LNCaP clone FGC (cell line): ENCODE results near the gene PGP.

ENCODE experiments used
- DNase-seq: peaks from one replicate; pipeline ENCODE4 v3.0.0-alpha.2; 2011; ENCODE audit warnings: low read depth
- H3K4me3 ChIP-seq: 2 replicates; pipeline ENCODE4 v1.5.1; 2011; ENCODE audit warnings: mild to moderate bottlenecking, low read depth, low read length, control low read depth
- TF ChIP-seq, protein P1 (sequence below): IDR thresholded peaks from 2 replicates; pipeline ENCODE4 v1.5.1; 2012; ENCODE audit warnings: mild to moderate bottlenecking; ENCODE audit not compliant: control insufficient read depth, insufficient read depth; ENCODE audit errors: extremely low read depth

PGP gene

DNA sequence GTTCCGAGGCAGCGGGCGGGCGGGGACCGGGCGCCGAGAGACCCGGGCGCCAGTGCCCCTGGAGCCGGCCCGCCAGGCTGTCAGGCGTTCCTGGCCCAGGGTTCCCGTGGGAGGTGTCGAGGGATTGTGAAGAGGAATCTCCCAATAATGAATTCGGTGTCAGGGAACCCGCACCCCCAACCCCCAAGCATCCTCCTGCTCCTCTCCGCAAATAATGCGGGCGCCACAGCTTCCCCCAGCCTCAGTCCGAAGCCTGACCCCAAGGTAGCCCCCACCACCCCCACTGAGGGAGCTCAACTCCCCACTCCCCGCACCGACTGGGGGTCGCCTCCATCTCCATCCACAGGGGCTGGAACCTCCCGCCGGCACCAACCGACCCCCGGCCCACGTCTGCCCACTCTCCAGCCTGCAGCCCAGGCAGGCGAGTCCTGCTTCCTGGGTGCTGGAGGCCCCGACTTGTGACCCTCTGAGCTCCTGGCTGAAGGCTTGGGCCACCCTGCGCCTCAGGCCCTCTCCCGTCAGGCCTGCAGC lies 17.6 kb downstream of the PGP start:
- DNase-seq: no peak
- TF ChIP-seq, protein P1, sequence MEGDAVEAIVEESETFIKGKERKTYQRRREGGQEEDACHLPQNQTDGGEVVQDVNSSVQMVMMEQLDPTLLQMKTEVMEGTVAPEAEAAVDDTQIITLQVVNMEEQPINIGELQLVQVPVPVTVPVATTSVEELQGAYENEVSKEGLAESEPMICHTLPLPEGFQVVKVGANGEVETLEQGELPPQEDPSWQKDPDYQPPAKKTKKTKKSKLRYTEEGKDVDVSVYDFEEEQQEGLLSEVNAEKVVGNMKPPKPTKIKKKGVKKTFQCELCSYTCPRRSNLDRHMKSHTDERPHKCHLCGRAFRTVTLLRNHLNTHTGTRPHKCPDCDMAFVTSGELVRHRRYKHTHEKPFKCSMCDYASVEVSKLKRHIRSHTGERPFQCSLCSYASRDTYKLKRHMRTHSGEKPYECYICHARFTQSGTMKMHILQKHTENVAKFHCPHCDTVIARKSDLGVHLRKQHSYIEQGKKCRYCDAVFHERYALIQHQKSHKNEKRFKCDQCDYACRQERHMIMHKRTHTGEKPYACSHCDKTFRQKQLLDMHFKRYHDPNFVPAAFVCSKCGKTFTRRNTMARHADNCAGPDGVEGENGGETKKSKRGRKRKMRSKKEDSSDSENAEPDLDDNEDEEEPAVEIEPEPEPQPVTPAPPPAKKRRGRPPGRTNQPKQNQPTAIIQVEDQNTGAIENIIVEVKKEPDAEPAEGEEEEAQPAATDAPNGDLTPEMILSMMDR: no peak
- H3K4me3 ChIP-seq: no peak overlapping the region

DNA sequence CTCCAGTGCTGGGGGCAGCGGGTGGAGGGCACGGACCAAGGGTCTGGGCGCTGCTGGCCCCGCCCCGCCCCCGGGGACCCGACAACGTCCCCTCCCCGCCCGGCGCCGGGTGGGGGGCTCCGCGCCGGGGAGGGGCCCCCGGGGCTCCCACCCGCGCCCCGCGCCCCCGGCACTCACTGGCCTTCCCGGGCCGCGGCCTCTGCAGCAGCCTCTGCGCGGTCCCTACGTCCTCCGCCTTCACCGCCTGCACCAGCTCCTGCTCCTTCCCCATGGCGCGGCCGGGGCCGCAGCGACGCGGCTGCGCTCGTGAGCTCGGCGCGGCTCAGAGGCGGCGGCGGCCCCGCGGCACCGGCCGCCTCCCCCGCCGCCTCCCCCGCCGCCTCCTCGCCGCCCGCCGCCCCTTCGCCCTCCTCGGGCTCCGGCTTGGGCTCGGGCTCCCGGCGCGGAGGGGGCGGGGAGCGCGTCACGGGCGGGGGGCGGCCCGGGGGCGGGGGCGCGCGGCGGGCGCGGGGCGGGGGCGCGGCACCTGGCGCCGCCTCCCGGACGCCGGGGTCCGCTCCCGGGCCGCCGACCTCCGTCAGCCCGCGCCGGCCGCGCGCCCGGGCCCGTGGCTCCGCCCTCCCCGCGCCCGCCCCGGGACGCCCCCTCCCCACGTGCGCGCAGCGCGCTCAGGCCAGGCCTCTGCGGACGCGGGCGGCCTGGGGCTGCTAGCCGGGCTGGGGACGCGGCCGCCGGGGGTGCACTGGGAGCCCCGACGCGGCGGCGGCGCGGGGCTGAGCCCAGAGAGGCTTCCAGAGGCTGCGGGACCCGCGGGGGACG lies 18.3 kb downstream of the PGP start, which contains the start of gene CASKIN1:
Gene CASKIN1, minus strand, starts transcription at position 444 of the 819 bp plus-strand sequence. Its CDS starts 173 bp downstream, at position 271.
- TF ChIP-seq, protein P1: no peak
- peak within 1 kb of the TSS; percentile 52 for H3K4me3 ChIP-seq
- no peak for DNase-seq

DNA sequence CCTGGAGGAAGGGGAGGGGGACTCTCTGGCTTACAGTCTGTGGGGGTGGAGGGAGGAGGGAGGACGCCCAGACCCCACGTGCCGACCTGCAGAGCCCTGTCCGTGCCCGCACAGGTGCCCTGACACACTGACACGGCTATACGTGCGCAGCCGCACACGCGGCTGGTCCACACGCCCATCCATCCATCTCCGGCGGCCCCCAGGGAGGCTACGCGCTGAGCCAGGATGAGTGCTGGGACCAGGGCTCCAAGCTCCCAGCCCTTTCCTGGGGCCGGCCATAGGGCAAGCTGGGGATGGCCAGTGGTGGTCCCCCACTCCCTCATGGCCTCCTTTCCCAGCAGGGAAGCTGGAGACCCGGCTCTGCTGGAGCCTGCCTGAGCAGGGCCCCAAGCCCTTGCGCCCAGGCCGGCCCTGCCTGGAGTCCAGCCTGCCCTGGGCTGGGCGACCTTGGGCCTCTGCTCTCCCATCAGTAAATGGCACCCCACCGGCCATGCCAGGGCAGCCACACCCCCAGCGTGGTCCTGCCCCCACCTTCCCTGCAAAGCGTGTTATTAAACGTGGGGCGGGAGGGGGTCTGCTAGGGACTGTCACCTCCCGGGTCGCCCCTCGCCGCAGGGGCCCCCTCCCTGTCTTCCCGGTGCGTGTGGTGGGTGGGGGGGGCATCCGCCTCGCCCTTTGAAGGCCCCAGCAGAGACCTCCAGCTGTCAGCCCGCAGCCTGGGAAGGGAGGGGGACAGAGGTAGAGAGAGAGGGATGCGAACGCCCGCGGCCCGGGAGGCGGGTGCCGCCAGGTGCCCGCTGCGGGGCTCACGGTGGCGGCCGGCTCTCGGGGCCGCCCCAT lies 19.1 kb downstream of the PGP start:
- TF ChIP-seq, protein P1: no peak
- H3K4me3 ChIP-seq: peak overlapping the region; percentile 52
- no peak for DNase-seq

DNA sequence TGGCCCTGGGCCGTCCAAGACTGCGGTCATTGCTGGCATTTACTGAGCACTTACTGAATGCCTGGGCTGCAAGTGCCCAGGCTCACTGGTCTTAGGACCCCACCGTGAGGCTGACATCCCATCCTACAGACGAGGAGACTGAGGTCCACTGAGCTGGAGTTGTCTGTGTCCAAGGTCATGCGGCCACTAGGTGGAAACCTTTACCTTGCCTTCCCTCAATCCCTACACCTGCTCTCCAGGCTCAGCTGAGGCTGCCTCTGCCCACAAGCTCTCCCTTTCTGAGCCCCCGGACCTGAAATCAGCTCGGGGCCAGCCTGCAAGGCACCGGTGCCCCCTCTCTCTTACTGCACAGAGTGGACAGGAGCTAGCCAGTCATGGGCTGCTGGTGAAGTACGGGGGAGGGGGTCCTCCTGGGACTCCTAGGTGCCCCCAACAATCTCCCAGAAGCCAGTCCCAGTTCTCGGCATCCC lies 19.8 kb downstream of the PGP start:
- peak overlapping the region; percentile 52; the same call in 1 of the 2 replicates for H3K4me3 ChIP-seq
- DNase-seq: peak; percentile 40
- TF ChIP-seq, protein P1: peak; percentile 82

DNA sequence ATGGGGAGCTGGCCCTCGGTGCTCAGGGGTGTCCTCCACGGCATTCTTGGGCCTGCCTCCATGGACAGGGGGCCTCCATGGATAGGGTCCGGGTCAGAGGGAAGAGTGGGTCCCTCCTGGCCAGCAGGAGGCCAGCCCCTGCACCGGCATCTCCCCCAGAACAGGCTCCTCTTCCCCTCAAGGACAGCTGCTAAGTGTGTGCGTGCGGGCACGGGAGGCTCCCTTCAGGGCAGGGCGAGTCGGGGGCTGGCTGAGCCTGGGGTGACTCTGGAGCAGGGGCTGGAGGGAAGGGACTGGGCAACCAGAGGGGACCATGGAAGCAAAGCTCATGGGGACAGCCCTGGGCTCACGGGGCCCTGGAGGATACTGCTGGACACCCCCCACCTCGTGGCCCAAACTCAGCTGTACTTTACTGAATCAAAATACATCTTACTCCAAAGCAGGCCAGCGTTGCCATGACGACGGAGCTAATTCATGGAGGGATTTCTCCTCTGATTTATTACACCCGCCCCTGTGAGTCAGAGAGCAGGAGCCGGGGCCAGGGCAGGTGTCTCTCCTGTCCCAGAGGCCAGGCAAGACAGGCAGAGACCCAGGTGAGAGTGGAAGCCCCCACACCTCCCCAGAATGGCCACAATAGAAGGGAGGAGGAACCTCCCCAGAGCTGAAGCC lies 20.3 kb downstream of the PGP start:
- TF ChIP-seq, protein P1: no peak
- no peak overlapping the region for H3K4me3 ChIP-seq
- no peak for DNase-seq

DNA sequence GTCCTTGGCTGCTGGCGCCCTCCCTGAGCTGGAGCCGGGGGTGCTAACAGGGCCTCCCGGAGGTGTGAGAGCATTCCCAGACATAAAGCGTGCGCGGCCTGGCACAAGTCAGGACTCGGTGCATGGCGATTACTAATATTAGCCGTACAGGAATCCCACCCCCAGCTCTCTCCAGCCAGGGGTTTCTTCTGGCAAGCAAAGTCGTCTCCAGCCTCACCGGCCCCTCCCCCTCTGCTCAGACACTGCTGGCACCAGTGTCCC lies 23.3 kb downstream of the PGP start:
- TF ChIP-seq, protein P1: no peak
- H3K4me3 ChIP-seq: no peak overlapping the region
- DNase-seq: no peak
